Measurements from ENCODE around the gene MAN1C1. TPM values are rescaled to one million over a fixed set of nuclear protein-coding genes. Genes with fewer than 3 reads are reported as not detected.

MAN1C1 gene
- total and polyA plus RNA-seq, 10 of the 15 experiments (the other 5 are each of a cell fraction or from before 2014, with no cell fraction given), result 0.12 to 0.56 (median 0.22) TPM; not detected in 3

- TF ChIP-seq ZBTB11 (CRISPR knock-in tag; IDR thresholded peaks at IDR 0.05) (no peak), NFYA (IDR thresholded peaks at IDR 0.05; ENCODE audit: borderline replicate concordance, low read depth, low read length) (no peak)
- TF ChIP-seq, protein P1, sequence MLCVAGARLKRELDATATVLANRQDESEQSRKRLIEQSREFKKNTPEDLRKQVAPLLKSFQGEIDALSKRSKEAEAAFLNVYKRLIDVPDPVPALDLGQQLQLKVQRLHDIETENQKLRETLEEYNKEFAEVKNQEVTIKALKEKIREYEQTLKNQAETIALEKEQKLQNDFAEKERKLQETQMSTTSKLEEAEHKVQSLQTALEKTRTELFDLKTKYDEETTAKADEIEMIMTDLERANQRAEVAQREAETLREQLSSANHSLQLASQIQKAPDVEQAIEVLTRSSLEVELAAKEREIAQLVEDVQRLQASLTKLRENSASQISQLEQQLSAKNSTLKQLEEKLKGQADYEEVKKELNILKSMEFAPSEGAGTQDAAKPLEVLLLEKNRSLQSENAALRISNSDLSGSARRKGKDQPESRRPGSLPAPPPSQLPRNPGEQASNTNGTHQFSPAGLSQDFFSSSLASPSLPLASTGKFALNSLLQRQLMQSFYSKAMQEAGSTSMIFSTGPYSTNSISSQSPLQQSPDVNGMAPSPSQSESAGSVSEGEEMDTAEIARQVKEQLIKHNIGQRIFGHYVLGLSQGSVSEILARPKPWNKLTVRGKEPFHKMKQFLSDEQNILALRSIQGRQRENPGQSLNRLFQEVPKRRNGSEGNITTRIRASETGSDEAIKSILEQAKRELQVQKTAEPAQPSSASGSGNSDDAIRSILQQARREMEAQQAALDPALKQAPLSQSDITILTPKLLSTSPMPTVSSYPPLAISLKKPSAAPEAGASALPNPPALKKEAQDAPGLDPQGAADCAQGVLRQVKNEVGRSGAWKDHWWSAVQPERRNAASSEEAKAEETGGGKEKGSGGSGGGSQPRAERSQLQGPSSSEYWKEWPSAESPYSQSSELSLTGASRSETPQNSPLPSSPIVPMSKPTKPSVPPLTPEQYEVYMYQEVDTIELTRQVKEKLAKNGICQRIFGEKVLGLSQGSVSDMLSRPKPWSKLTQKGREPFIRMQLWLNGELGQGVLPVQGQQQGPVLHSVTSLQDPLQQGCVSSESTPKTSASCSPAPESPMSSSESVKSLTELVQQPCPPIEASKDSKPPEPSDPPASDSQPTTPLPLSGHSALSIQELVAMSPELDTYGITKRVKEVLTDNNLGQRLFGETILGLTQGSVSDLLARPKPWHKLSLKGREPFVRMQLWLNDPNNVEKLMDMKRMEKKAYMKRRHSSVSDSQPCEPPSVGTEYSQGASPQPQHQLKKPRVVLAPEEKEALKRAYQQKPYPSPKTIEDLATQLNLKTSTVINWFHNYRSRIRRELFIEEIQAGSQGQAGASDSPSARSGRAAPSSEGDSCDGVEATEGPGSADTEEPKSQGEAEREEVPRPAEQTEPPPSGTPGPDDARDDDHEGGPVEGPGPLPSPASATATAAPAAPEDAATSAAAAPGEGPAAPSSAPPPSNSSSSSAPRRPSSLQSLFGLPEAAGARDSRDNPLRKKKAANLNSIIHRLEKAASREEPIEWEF (IDR thresholded peaks at IDR 0.05; ENCODE audit: insufficient replicate concordance, low read depth, low read length), result no peak
Measured at GRCh38 chr1:25814549-25815087, 198.0 kb downstream of the MAN1C1 start (continued).

Measured in GM12878 (cell line).